Endodermal cell (in vitro differentiated cells): ENCODE data around the gene KIAA0513. TPM values are rescaled to one million over a fixed set of nuclear protein-coding genes. Genes with fewer than 3 reads are reported as not detected.

Experiments
- DNase-seq: peaks from one replicate; pipeline ENCODE4 v3.0.0-alpha.2; 2017
- H3K27ac ChIP-seq: 2 replicates; pipeline ENCODE4 v1.5.1; 2013; ENCODE audit warnings: mild to moderate bottlenecking, low read depth, low read length, moderate library complexity
- H3K27me3 ChIP-seq: 2 replicates; pipeline ENCODE4 v1.6.1; 2013; ENCODE audit warnings: mild to moderate bottlenecking, low read length, moderate library complexity; ENCODE audit not compliant: insufficient read depth, control insufficient read depth, poor library complexity, severe bottlenecking
- H3K36me3 ChIP-seq: 2 replicates; pipeline ENCODE4 v1.7.0; 2013; ENCODE audit warnings: mild to moderate bottlenecking, low read length, moderate library complexity; ENCODE audit not compliant: control insufficient read depth, insufficient read depth
- H3K4me1 ChIP-seq: one replicate; pipeline ENCODE4 v1.7.0; 2013; ENCODE audit warnings: low read length; ENCODE audit not compliant: control insufficient read depth, insufficient read depth
- H3K4me3 ChIP-seq: 2 replicates; pipeline ENCODE4 v1.5.1; 2013; ENCODE audit warnings: mild to moderate bottlenecking, low read length, moderate library complexity
- H3K9ac ChIP-seq: 2 replicates; pipeline ENCODE4 v1.6.1; 2013; ENCODE audit warnings: mild to moderate bottlenecking, low read length, moderate library complexity; ENCODE audit not compliant: poor library complexity, severe bottlenecking; ENCODE audit errors: extremely low read depth
- H3K9me3 ChIP-seq: 2 replicates; pipeline ENCODE4 v1.6.1; 2013; ENCODE audit warnings: mild to moderate bottlenecking, low read length, moderate library complexity; ENCODE audit not compliant: control insufficient read depth
- H3K27ac Mint-ChIP-seq: 2 replicates; pipeline ENCODE4 v1.8.0; 2020; ENCODE audit warnings: mixed read lengths
- H3K27me3 Mint-ChIP-seq: 2 replicates; pipeline ENCODE4 v1.8.0; 2021; ENCODE audit warnings: mild to moderate bottlenecking, mixed read lengths; ENCODE audit not compliant: insufficient read depth
- H3K36me3 Mint-ChIP-seq: 2 replicates; pipeline ENCODE4 v1.8.0; 2020; ENCODE audit warnings: low read depth, mixed read lengths
- H3K4me1 Mint-ChIP-seq: 2 replicates; pipeline ENCODE4 v1.8.0; 2020; ENCODE audit warnings: mixed read lengths
- H3K4me3 Mint-ChIP-seq: 2 replicates; pipeline ENCODE4 v1.8.0; 2020; ENCODE audit warnings: mild to moderate bottlenecking, moderate library complexity, mixed read lengths
- H3K9me3 Mint-ChIP-seq: 2 replicates; pipeline ENCODE4 v1.8.0; 2020; ENCODE audit warnings: mild to moderate bottlenecking, mixed read lengths
- CTCF ChIP-seq: fragments of 200-600 bp; sonication (generic); conservative IDR thresholded peaks from 2 replicates; pipeline ENCODE4 v1.5.0; 2021; ENCODE audit warnings: antibody characterized with exemption, mild to moderate bottlenecking
- WGBS, 2 experiments: methylation state at CpG; one replicate each; pipeline versions ENCODE4 v1.1.5 to v1.1.7; 2013; ENCODE audit warnings: missing lambda C conversion rate in 2 of 2, mixed read lengths in 1 of 2; ENCODE audit not compliant: insufficient coverage in 1 of 2, insufficient read length in 1 of 2; 5-methylcytosine and 5-hydroxymethylcytosine counted together
- total RNA-seq, 2 donors: library from RNA; stranded (reverse); fragmentation: NEBNext Ultra II Directional in 1 of 2; extraction: Animal tissue kit (Norgen Biotek cat#: 25700) in 1 of 2; gene quantifications; 2 replicates in 1 of 2; 3 replicates in 1 of 2; pipeline ENCODE4 v1.2.1, GENCODE V29; 2021

The KIAA0513 gene
- total RNA-seq, 2 donors from 2014 or later, result 9.2 to 16.0 TPM

GRCh38 chr16:85017633-85018032 lies 10.0 kb upstream of the KIAA0513 start:
- H3K4me1 Mint-ChIP-seq, result peaks cover 14% of the 10 kb centered on the region
- Histone ChIP-seq H3K4me3 (no peak overlapping the region), H3K36me3 (no peaks in the 10 kb centered on the region), H3K27ac (no peak overlapping the region), H3K9me3 (no peaks in the 10 kb centered on the region), H3K27me3 (no peaks in the 10 kb centered on the region), H3K4me1 (peaks cover 4% of the 10 kb centered on the region), H3K9ac (no peak overlapping the region)
- WGBS, 2 experiments, result 77 to 86% methylated on average over 6 to 8 of the region's 8 CpGs
- H3K4me3 Mint-ChIP-seq, result no peak overlapping the region
- TF ChIP-seq CTCF, result no peak
- no peak for DNase-seq
- H3K9me3 Mint-ChIP-seq, result no peaks in the 10 kb centered on the region
- H3K36me3 Mint-ChIP-seq, result no peaks in the 10 kb centered on the region
- H3K27me3 Mint-ChIP-seq, result peaks cover 8% of the 10 kb centered on the region
- H3K27ac Mint-ChIP-seq, result no peak overlapping the region

- H3K4me3 ChIP-seq, result no peak overlapping the region
- H3K9me3 Mint-ChIP-seq, result no peaks in the 10 kb centered on the region
- no peaks in the 10 kb centered on the region for H3K9me3 ChIP-seq
- DNase-seq, result no peak
- H3K27ac ChIP-seq, result no peak overlapping the region
- no peaks in the 10 kb centered on the region for H3K27me3 ChIP-seq
- no peak for TF ChIP-seq CTCF
- H3K4me3 Mint-ChIP-seq, result no peak overlapping the region
- peaks cover 4% of the 10 kb centered on the region for H3K4me1 ChIP-seq
- H3K27me3 Mint-ChIP-seq, result peaks cover 8% of the 10 kb centered on the region
- no peaks in the 10 kb centered on the region for H3K36me3 Mint-ChIP-seq
- H3K4me1 Mint-ChIP-seq, result peaks cover 14% of the 10 kb centered on the region
- no peak overlapping the region for H3K27ac Mint-ChIP-seq
- 87 to 91% methylated on average over 14 to 19 of the region's 19 CpGs for WGBS, 2 experiments
- no peaks in the 10 kb centered on the region for H3K36me3 ChIP-seq
- H3K9ac ChIP-seq, result no peak overlapping the region
These were observed 8.9 kb upstream of the KIAA0513 start for GRCh38 chr16:85018529-85019236.

- H3K9ac ChIP-seq, result no peak overlapping the region
- Mint-ChIP-seq H3K4me3 (no peak overlapping the region), H3K27me3 (peaks cover 8% of the 10 kb centered on the region), H3K9me3 (no peaks in the 10 kb centered on the region), H3K27ac (no peak overlapping the region), H3K36me3 (no peaks in the 10 kb centered on the region), H3K4me1 (peaks cover 5% of the 10 kb centered on the region)
- no peak for DNase-seq
- H3K9me3 ChIP-seq, result no peaks in the 10 kb centered on the region
- peaks cover 4% of the 10 kb centered on the region for H3K4me1 ChIP-seq
- no peaks in the 10 kb centered on the region for H3K36me3 ChIP-seq
- H3K27me3 ChIP-seq, result no peaks in the 10 kb centered on the region
- no peak overlapping the region for H3K27ac ChIP-seq
- no peak for TF ChIP-seq CTCF
- WGBS, 2 experiments, result 90 to 91% methylated on average over 8 to 9 of the region's 9 CpGs
- H3K4me3 ChIP-seq, result no peak overlapping the region
These were observed 7.8 kb upstream of the KIAA0513 start for GRCh38 chr16:85019659-85020245.
